IMR-90 (cell line): Measurements from ENCODE around the gene CDC42EP1. TPM values are rescaled to one million over a fixed set of nuclear protein-coding genes. Genes with fewer than 3 reads are reported as not detected.

ENCODE experiments used
- ATAC-seq: fragments of 200-7000 bp; cut with Tn5 transposase; 2 replicates; pipeline ENCODE4 v1.9.1; 2020; ENCODE audit warnings: low read depth, mild to moderate bottlenecking, moderate library complexity
- BruUV-seq: library from RNA; stranded (reverse); fragments of 400-500 nt; replicated peaks from 2 replicates; lab custom pipeline; 2021; lab: Mats Ljungman, UMichigan
- CTCF ChIA-PET: fragments of 300-600 bp; formaldehyde crosslinking; extraction: SDS; loops from one replicate; lab custom pipeline; 2021; ENCODE audit warnings: antibody characterized with exemption; lab: Yijun Ruan, JAX
- POLR2A ChIA-PET: fragments of 300-600 bp; sonication (Branson Sonifier 250); formaldehyde crosslinking; loops from one replicate; lab custom pipeline; 2022; ENCODE audit warnings: antibody characterized with exemption; ENCODE audit not compliant: unreplicated experiment; lab: Charles Lee
- DNase-seq: peaks from one replicate; pipeline ENCODE4 v3.0.0; 2013
- H2AFZ ChIP-seq: replicated peaks from 2 replicates; pipeline ENCODE3; 2013; ENCODE audit warnings: low read length, mild to moderate bottlenecking; ENCODE audit not compliant: poor library complexity
- H2AK5ac ChIP-seq: 2 replicates; pipeline ENCODE4 v1.6.1; 2013; ENCODE audit warnings: low read depth, low read length, inconsistent platforms
- H2AK9ac ChIP-seq: replicated peaks from 2 replicates; pipeline ENCODE3; 2013; ENCODE audit warnings: mild to moderate bottlenecking, low read depth, low read length, moderate library complexity; ENCODE audit not compliant: poor library complexity
- H2BK120ac ChIP-seq: 2 replicates; pipeline ENCODE4 v1.6.1; 2013; ENCODE audit warnings: low read depth, low read length, inconsistent platforms
- H2BK15ac ChIP-seq: 3 replicates; pipeline ENCODE4 v1.6.1; 2013; ENCODE audit warnings: low read depth, low read length, inconsistent platforms
- H2BK20ac ChIP-seq: 2 replicates; pipeline ENCODE4 v1.6.1; 2013; ENCODE audit warnings: low read depth, mild to moderate bottlenecking, inconsistent platforms, low read length, moderate library complexity
- H2BK5ac ChIP-seq: 2 replicates; pipeline ENCODE4 v1.6.1; 2013; ENCODE audit warnings: mild to moderate bottlenecking, low read depth, low read length, inconsistent platforms; ENCODE audit not compliant: poor library complexity, severe bottlenecking
- H3K14ac ChIP-seq: replicated peaks from 2 replicates; pipeline ENCODE4 v1.6.1; 2013; ENCODE audit warnings: low read depth, low read length, inconsistent platforms
- H3K18ac ChIP-seq: 2 replicates; pipeline ENCODE4 v1.6.1; 2013; ENCODE audit warnings: low read depth, low read length, control low read depth
- H3K23ac ChIP-seq: 2 replicates; pipeline ENCODE4 v1.6.1; 2013; ENCODE audit warnings: low read depth, low read length, inconsistent platforms
- H3K27ac ChIP-seq: 2 replicates; pipeline ENCODE4 v1.5.1; 2013; ENCODE audit warnings: mild to moderate bottlenecking, control low read depth, low read length; ENCODE audit not compliant: insufficient read depth
- H3K27me3 ChIP-seq: 2 replicates; pipeline ENCODE4 v1.6.1; 2013; ENCODE audit warnings: low read length; ENCODE audit not compliant: control insufficient read depth, insufficient read depth
- H3K36me3 ChIP-seq: 2 replicates; pipeline ENCODE4 v1.6.1; 2013; ENCODE audit warnings: low read length, mixed read lengths; ENCODE audit not compliant: control insufficient read depth, insufficient read depth
- H3K4ac ChIP-seq: 2 replicates; pipeline ENCODE4 v1.6.1; 2013; ENCODE audit warnings: low read depth, low read length, inconsistent platforms
- H3K4me1 ChIP-seq: 2 replicates; pipeline ENCODE4 v1.6.1; 2013; ENCODE audit warnings: low read length, mixed read lengths; ENCODE audit not compliant: control insufficient read depth, insufficient read depth
- H3K4me2 ChIP-seq: 2 replicates; pipeline ENCODE4 v1.6.1; 2013; ENCODE audit warnings: low read depth, mild to moderate bottlenecking, control low read depth, low read length, moderate library complexity
- H3K4me3 ChIP-seq: 2 replicates; pipeline ENCODE4 v1.5.1; 2013; ENCODE audit warnings: low read depth, mild to moderate bottlenecking, control low read depth, low read length, moderate library complexity; ENCODE audit not compliant: insufficient read depth
- H3K56ac ChIP-seq: 2 replicates; pipeline ENCODE4 v1.6.1; 2013; ENCODE audit warnings: low read length, inconsistent platforms; ENCODE audit not compliant: insufficient read depth; ENCODE audit errors: extremely low read depth
- H3K79me1 ChIP-seq, 2 experiments: 2 replicates each; pipeline ENCODE4 v1.6.1; 2013; ENCODE audit warnings: low read length in 2 of 2, inconsistent platforms in 1 of 2, low read depth in 1 of 2
- H3K9ac ChIP-seq: 2 replicates; pipeline ENCODE4 v1.6.1; 2013; ENCODE audit warnings: low read depth, low read length, control low read depth
- H3K9me1 ChIP-seq: 2 replicates; pipeline ENCODE4 v1.6.1; 2013; ENCODE audit warnings: low read length, inconsistent platforms; ENCODE audit not compliant: insufficient read depth
- H3K9me3 ChIP-seq: 2 replicates; pipeline ENCODE4 v1.6.1; 2013; ENCODE audit warnings: low read length; ENCODE audit not compliant: control insufficient read depth, insufficient read depth
- H4K20me1 ChIP-seq: 2 replicates; pipeline ENCODE4 v1.6.1; 2013; ENCODE audit warnings: low read length, inconsistent platforms; ENCODE audit not compliant: insufficient read depth
- H4K5ac ChIP-seq: 2 replicates; pipeline ENCODE4 v1.6.1; 2013; ENCODE audit warnings: mild to moderate bottlenecking, low read depth, low read length, control low read depth
- H4K8ac ChIP-seq, 2 experiments: 2 replicates each; pipeline ENCODE4 v1.6.1; 2013; ENCODE audit warnings: low read depth in 2 of 2, low read length in 2 of 2, control low read depth in 1 of 2, inconsistent platforms in 1 of 2
- H4K91ac ChIP-seq: 2 replicates; pipeline ENCODE4 v1.6.1; 2013; ENCODE audit warnings: low read depth, low read length, inconsistent platforms; ENCODE audit not compliant: insufficient read depth
- BHLHE40 ChIP-seq: fragments of 150-350 bp; IDR thresholded peaks from 2 replicates; pipeline ENCODE4 v1.6.1; 2016; ENCODE audit warnings: mild to moderate bottlenecking, low read depth, low read length
- CEBPB ChIP-seq: IDR thresholded peaks from 2 replicates; pipeline ENCODE4 v1.6.1; 2012; ENCODE audit warnings: low read depth, low read length, improper control_type of control experiment
- CHD1 ChIP-seq: IDR thresholded peaks from 2 replicates; pipeline ENCODE4 v1.6.1; 2012; ENCODE audit warnings: low read depth, low read length, improper control_type of control experiment
- ELK1 ChIP-seq: fragments of 150-350 bp; IDR thresholded peaks from 2 replicates; pipeline ENCODE4 v1.6.1; 2016; ENCODE audit warnings: low read depth, mild to moderate bottlenecking, low read length, moderate library complexity, borderline replicate concordance
- MAFK ChIP-seq: IDR thresholded peaks from 2 replicates; pipeline ENCODE4 v1.6.1; 2012; ENCODE audit warnings: low read depth, low read length, improper control_type of control experiment
- MAZ ChIP-seq: IDR thresholded peaks from 2 replicates; pipeline ENCODE4 v1.6.1; 2012; ENCODE audit warnings: low read depth, mild to moderate bottlenecking, low read length, improper control_type of control experiment, moderate library complexity, borderline replicate concordance
- NFE2L2 ChIP-seq: fragments of 150-350 bp; IDR thresholded peaks from 2 replicates; pipeline ENCODE4 v1.6.1; 2016; ENCODE audit warnings: low read depth, mild to moderate bottlenecking, low read length
- POLR2A ChIP-seq: IDR thresholded peaks from 2 replicates; pipeline ENCODE4 v1.6.1; 2012; ENCODE audit warnings: mild to moderate bottlenecking, low read depth, low read length
- RAD21 ChIP-seq: IDR thresholded peaks from 2 replicates; pipeline ENCODE4 v1.6.1; 2012; ENCODE audit warnings: low read length, improper control_type of control experiment
- RCOR1 ChIP-seq: IDR thresholded peaks from 2 replicates; pipeline ENCODE4 v1.6.1; 2012; ENCODE audit warnings: mild to moderate bottlenecking, low read length, improper control_type of control experiment; ENCODE audit not compliant: insufficient replicate concordance
- RFX5 ChIP-seq: IDR thresholded peaks from 2 replicates; pipeline ENCODE4 v1.8.0; 2012; ENCODE audit warnings: low read depth, mild to moderate bottlenecking, low read length, moderate library complexity
- SMC3 ChIP-seq: fragments of 150-350 bp; IDR thresholded peaks from 2 replicates; pipeline ENCODE4 v1.6.1; 2016; ENCODE audit warnings: low read depth, mild to moderate bottlenecking, antibody characterized with exemption, low read length, moderate library complexity
- WGBS, 2 experiments: methylation state at CpG; one replicate each; pipeline versions ENCODE4 v1.1.5 to v1.1.7; 2013; ENCODE audit warnings: missing lambda C conversion rate in 2 of 2; ENCODE audit not compliant: insufficient read length in 1 of 2; ENCODE audit errors: extremely low coverage in 2 of 2; 5-methylcytosine and 5-hydroxymethylcytosine counted together
- dilution Hi-C: fragments of 300-500 bp; cut with HindIII; formaldehyde crosslinking; loops from one replicate; pipeline ENCODE4 v1.14.3; 2018; ENCODE audit warnings: low sequenced_read_pairs; ENCODE audit not compliant: unreplicated experiment
- in situ Hi-C: fragments of 300-500 bp; cut with MboI; formaldehyde crosslinking; loops from 3 replicates; pipeline ENCODE4 v1.14.3; 2019; ENCODE audit warnings: low sequenced_read_pairs, inconsistent platforms, mixed read lengths
- intact Hi-C: fragments of 100-400 bp; cut with micrococcal nuclease; formaldehyde crosslinking; loops from 2 replicates; pipeline ENCODE4 v1.10.0; 2022
- polyA plus RNA-seq, 3 experiments: library from polyadenylated mRNA; depleted of rRNA; stranded (reverse); fragments of >200 nt; gene quantifications; 2 replicates each; pipeline ENCODE4 v1.2.3, GENCODE V29; 2012; ENCODE audit warnings: low replicate concordance in 1 of 3
- total RNA-seq: library from RNA; depleted of rRNA; stranded (reverse); fragments of >200 nt; gene quantifications from 2 replicates; pipeline ENCODE4 v1.2.3, GENCODE V29; 2012
- TF ChIP-seq, protein P1 (sequence below): conservative IDR thresholded peaks from 2 replicates; pipeline ENCODE4 v1.5.1; 2012; ENCODE audit warnings: mild to moderate bottlenecking, low read depth, low read length, improper control_type of control experiment
- TF ChIP-seq, protein P2 (sequence below): fragments of 150-350 bp; IDR thresholded peaks from 2 replicates; pipeline ENCODE4 v1.6.1; 2017; ENCODE audit warnings: mild to moderate bottlenecking, antibody characterized with exemption, low read length, low read depth

The CDC42EP1 gene
- total and polyA plus RNA-seq, 2 of the 4 experiments (the other 2 are of a cell fraction): 4.7 to 47.3 TPM

DNA sequence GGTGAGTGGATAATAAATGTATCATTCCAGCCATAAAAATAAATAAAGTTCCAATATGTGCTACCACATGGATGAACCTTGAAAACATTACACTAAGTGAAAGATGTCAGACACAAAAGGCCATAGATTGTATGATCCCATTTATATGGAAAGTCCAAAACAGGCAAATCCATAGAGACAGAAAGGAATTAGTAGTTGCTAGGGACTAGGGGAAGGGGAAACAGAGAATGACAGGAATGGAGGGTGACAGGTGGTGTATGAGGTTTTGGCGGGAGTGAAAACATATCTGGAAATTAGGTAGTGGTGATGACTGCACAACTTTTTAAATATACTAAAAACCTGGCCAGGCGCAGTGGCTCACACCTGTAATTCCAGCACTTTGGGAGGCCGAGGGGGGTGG, 25.8 kb upstream of the CDC42EP1 start:
- in situ Hi-C loops: no loop called here
- intact Hi-C loops: no loop called here
- no peak overlapping the region for H3K4me3 ChIP-seq

More for the DNA sequence above, 25.8 kb upstream of the CDC42EP1 start:
- no peak overlapping the region for H2BK120ac ChIP-seq
- dilution Hi-C loops: no loop called here
- H3K27ac ChIP-seq: no peak overlapping the region
- no peaks in the 10 kb centered on the region for H3K36me3 ChIP-seq
- TF ChIP-seq, protein P1, sequence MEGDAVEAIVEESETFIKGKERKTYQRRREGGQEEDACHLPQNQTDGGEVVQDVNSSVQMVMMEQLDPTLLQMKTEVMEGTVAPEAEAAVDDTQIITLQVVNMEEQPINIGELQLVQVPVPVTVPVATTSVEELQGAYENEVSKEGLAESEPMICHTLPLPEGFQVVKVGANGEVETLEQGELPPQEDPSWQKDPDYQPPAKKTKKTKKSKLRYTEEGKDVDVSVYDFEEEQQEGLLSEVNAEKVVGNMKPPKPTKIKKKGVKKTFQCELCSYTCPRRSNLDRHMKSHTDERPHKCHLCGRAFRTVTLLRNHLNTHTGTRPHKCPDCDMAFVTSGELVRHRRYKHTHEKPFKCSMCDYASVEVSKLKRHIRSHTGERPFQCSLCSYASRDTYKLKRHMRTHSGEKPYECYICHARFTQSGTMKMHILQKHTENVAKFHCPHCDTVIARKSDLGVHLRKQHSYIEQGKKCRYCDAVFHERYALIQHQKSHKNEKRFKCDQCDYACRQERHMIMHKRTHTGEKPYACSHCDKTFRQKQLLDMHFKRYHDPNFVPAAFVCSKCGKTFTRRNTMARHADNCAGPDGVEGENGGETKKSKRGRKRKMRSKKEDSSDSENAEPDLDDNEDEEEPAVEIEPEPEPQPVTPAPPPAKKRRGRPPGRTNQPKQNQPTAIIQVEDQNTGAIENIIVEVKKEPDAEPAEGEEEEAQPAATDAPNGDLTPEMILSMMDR: no peak
- TF ChIP-seq, protein P2, sequence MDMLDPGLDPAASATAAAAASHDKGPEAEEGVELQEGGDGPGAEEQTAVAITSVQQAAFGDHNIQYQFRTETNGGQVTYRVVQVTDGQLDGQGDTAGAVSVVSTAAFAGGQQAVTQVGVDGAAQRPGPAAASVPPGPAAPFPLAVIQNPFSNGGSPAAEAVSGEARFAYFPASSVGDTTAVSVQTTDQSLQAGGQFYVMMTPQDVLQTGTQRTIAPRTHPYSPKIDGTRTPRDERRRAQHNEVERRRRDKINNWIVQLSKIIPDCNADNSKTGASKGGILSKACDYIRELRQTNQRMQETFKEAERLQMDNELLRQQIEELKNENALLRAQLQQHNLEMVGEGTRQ: no peak
- TF ChIP-seq POLR2A (no peak), RAD21 (no peak), RCOR1 (no peak), ELK1 (no peak), NFE2L2 (no peak), MAFK (no peak), BHLHE40 (no peak), CEBPB (no peak), CHD1 (no peak), MAZ (no peak), SMC3 (no peak), RFX5 (no peak)
- ChIA-PET CTCF (interaction anchor here (1.7 kb wide), 1 partner anchor 27 kb away, joined by 4 read pairs; no protein-coding TSS in a partner anchor), POLR2A (no interaction called here)
- H4K5ac ChIP-seq: no peak overlapping the region
- no TSS peak for BruUV-seq
- no peak overlapping the region for H2AK9ac ChIP-seq
- H2BK5ac ChIP-seq: no peak overlapping the region
- no peak overlapping the region for H2AK5ac ChIP-seq
- no peak overlapping the region for H4K8ac ChIP-seq
- 80% methylated on average over 1 of the region's 3 CpGs; no CpG with 5 or more reads in 1 of the 2 experiments for WGBS, 2 experiments
- no peak overlapping the region for H3K4me2 ChIP-seq
- H3K9ac ChIP-seq: no peak overlapping the region
- no peak overlapping the region for H3K14ac ChIP-seq
- H3K18ac ChIP-seq: no peak overlapping the region
- H3K9me3 ChIP-seq: no peaks in the 10 kb centered on the region
- H3K9me1 ChIP-seq: no peaks in the 10 kb centered on the region
- no peak for DNase-seq
- H3K23ac ChIP-seq: no peak overlapping the region
- no peak overlapping the region for H4K91ac ChIP-seq
- no peak overlapping the region for H2BK15ac ChIP-seq
- H2BK20ac ChIP-seq: no peak overlapping the region
- peaks cover 3% of the 10 kb centered on the region; the same call in 1 of the 2 replicates for H4K20me1 ChIP-seq
- no peak overlapping the region for H2AFZ ChIP-seq
- H3K4ac ChIP-seq: no peak overlapping the region
- no peaks in the 10 kb centered on the region for H3K79me1 ChIP-seq
- no peak for ATAC-seq
- H3K4me1 ChIP-seq: peaks cover 6% of the 10 kb centered on the region
- H3K56ac ChIP-seq: no peak overlapping the region
- H3K27me3 ChIP-seq: no peaks in the 10 kb centered on the region
